Measurements from ENCODE around the gene GSG1L2. TPM values are rescaled to one million over a fixed set of nuclear protein-coding genes. Genes with fewer than 3 reads are reported as not detected.

The GSG1L2 gene
- total and polyA plus RNA-seq, 2 of the 4 experiments (the other 2 are of a cell fraction), result not detected

DNA sequence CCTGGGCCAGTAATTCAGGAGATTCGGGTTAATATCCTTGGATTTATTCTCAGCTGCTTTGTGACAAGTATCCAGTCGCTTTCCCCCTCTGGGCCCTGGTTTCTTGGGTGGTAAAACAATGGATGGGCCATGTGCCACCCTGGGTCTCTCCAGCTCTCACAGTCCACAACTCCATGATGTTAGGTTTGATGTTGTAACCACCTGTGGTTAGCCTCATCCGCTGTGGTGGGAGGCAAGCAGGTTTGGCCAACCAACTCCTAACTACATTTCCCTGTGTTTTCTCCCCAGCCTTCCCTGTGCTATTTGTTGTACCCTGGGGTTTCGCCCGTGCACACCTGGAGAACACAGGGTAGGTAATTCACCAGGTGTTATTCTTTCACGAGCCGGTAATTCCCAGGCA is 39.0 kb upstream of the GSG1L2 start:
- Histone ChIP-seq H4K5ac (ENCODE audit: low read depth, low read length) (no peak overlapping the region), H3K4me3 (ENCODE audit: insufficient read depth, low read depth, low read length) (no peak overlapping the region), H3K4me1 (ENCODE audit: control insufficient read depth, insufficient read depth, low read length) (no peaks in the 10 kb centered on the region), H3K36me3 (ENCODE audit: control insufficient read depth, insufficient read depth, low read length) (no peaks in the 10 kb centered on the region), H3K56ac (ENCODE audit: extremely low read depth, insufficient read depth, low read length) (no peak overlapping the region), H3K9me1 (ENCODE audit: insufficient read depth, low read length) (no peaks in the 10 kb centered on the region), H2BK120ac (ENCODE audit: low read depth, low read length) (no peak overlapping the region), H3K14ac (replicated peaks; ENCODE audit: low read depth, low read length) (no peak overlapping the region), H3K18ac (ENCODE audit: low read depth, low read length) (no peak overlapping the region), H3K27ac (ENCODE audit: insufficient read depth, low read length) (no peak overlapping the region), H2BK5ac (ENCODE audit: low read depth, low read length, poor library complexity, severe bottlenecking) (no peak overlapping the region), H3K9ac (ENCODE audit: low read depth, low read length) (no peak overlapping the region), H2AK9ac (replicated peaks; ENCODE audit: low read depth, low read length, poor library complexity) (no peak overlapping the region), H4K91ac (ENCODE audit: insufficient read depth, low read depth, low read length) (no peak overlapping the region), H2BK15ac (ENCODE audit: low read depth, low read length) (no peak overlapping the region), H4K8ac (ENCODE audit: low read depth in 2 of 2, low read length in 2 of 2) (no peak overlapping the region), H3K27me3 (ENCODE audit: control insufficient read depth, insufficient read depth, low read length) (no peaks in the 10 kb centered on the region), H2AFZ (replicated peaks; ENCODE audit: low read length, poor library complexity) (no peak overlapping the region), H3K4ac (ENCODE audit: low read depth, low read length) (no peak overlapping the region), H3K79me1 (ENCODE audit: low read depth in 1 of 2, low read length in 2 of 2) (no peaks in the 10 kb centered on the region), H4K20me1 (ENCODE audit: insufficient read depth, low read length) (no peaks in the 10 kb centered on the region), H2AK5ac (ENCODE audit: low read depth, low read length) (no peak overlapping the region), H3K9me3 (ENCODE audit: control insufficient read depth, insufficient read depth, low read length) (peaks cover 13% of the 10 kb centered on the region), H3K23ac (ENCODE audit: low read depth, low read length) (no peak overlapping the region), H3K4me2 (ENCODE audit: low read depth, low read length) (no peak overlapping the region), H2BK20ac (ENCODE audit: low read depth, low read length) (no peak overlapping the region)
- CTCF ChIA-PET, result no interaction called here
- TF ChIP-seq, protein P1, sequence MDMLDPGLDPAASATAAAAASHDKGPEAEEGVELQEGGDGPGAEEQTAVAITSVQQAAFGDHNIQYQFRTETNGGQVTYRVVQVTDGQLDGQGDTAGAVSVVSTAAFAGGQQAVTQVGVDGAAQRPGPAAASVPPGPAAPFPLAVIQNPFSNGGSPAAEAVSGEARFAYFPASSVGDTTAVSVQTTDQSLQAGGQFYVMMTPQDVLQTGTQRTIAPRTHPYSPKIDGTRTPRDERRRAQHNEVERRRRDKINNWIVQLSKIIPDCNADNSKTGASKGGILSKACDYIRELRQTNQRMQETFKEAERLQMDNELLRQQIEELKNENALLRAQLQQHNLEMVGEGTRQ (IDR thresholded peaks at IDR 0.05; ENCODE audit: low read depth, low read length), result no peak
- no peak for TF ChIP-seq BHLHE40 (IDR thresholded peaks at IDR 0.05; ENCODE audit: low read depth, low read length)
- no peak for TF ChIP-seq MXI1 (IDR thresholded peaks at IDR 0.05; ENCODE audit: borderline replicate concordance, low read depth, low read length)
- no peak for TF ChIP-seq RFX5 (IDR thresholded peaks at IDR 0.05; ENCODE audit: low read depth, low read length)
- TF ChIP-seq POLR2A (IDR thresholded peaks at IDR 0.05; ENCODE audit: low read depth, low read length), result no peak
- TF ChIP-seq RAD21 (IDR thresholded peaks at IDR 0.05; ENCODE audit: low read length), result no peak
- TF ChIP-seq, protein P2, sequence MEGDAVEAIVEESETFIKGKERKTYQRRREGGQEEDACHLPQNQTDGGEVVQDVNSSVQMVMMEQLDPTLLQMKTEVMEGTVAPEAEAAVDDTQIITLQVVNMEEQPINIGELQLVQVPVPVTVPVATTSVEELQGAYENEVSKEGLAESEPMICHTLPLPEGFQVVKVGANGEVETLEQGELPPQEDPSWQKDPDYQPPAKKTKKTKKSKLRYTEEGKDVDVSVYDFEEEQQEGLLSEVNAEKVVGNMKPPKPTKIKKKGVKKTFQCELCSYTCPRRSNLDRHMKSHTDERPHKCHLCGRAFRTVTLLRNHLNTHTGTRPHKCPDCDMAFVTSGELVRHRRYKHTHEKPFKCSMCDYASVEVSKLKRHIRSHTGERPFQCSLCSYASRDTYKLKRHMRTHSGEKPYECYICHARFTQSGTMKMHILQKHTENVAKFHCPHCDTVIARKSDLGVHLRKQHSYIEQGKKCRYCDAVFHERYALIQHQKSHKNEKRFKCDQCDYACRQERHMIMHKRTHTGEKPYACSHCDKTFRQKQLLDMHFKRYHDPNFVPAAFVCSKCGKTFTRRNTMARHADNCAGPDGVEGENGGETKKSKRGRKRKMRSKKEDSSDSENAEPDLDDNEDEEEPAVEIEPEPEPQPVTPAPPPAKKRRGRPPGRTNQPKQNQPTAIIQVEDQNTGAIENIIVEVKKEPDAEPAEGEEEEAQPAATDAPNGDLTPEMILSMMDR (conservative IDR thresholded peaks at IDR 0.05; ENCODE audit: low read depth, low read length), result no peak
- TF ChIP-seq, protein P3, sequence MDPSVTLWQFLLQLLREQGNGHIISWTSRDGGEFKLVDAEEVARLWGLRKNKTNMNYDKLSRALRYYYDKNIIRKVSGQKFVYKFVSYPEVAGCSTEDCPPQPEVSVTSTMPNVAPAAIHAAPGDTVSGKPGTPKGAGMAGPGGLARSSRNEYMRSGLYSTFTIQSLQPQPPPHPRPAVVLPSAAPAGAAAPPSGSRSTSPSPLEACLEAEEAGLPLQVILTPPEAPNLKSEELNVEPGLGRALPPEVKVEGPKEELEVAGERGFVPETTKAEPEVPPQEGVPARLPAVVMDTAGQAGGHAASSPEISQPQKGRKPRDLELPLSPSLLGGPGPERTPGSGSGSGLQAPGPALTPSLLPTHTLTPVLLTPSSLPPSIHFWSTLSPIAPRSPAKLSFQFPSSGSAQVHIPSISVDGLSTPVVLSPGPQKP (IDR thresholded peaks at IDR 0.05; ENCODE audit: borderline replicate concordance, low read depth, low read length), result no peak
- TF ChIP-seq NFE2L2 (IDR thresholded peaks at IDR 0.05; ENCODE audit: low read depth, low read length), result no peak
- no peak for TF ChIP-seq CHD1 (IDR thresholded peaks at IDR 0.05; ENCODE audit: low read depth, low read length)
- TF ChIP-seq CEBPB (IDR thresholded peaks at IDR 0.05; ENCODE audit: low read depth, low read length), result no peak
- TF ChIP-seq RCOR1 (IDR thresholded peaks at IDR 0.05; ENCODE audit: insufficient replicate concordance, low read length), result no peak
- no peak for TF ChIP-seq FOS (IDR thresholded peaks at IDR 0.05; ENCODE audit: low read depth, low read length)
- no CpG with 5 or more reads among the region's 7 CpGs for WGBS, 2 experiments (ENCODE audit: extremely low coverage in 2 of 2, insufficient read length in 1 of 2)
- in situ Hi-C loops (cut with MboI; ENCODE audit: low sequenced_read_pairs), result no loop called here
- ATAC-seq (ENCODE audit: low read depth) (no peak), DNase-seq (no peak)
- POLR2A ChIA-PET (ENCODE audit: unreplicated experiment), result no interaction called here
- BruUV-seq (replicated peaks), result no TSS peak
- intact Hi-C loops (cut with micrococcal nuclease), result no loop called here
- dilution Hi-C loops (cut with HindIII; ENCODE audit: low sequenced_read_pairs, unreplicated experiment), result no loop called here

Measured in IMR-90 (cell line).